ENCODE results near the gene NPHS1. TPM values are rescaled to one million over a fixed set of nuclear protein-coding genes. Genes with fewer than 3 reads are reported as not detected.

The NPHS1 gene
- total and polyA plus RNA-seq, 2 experiments from 2014 or later = not detected

- peaks cover 80% of the 10 kb centered on the region for H3K27me3 ChIP-seq (replicated peaks; ENCODE audit: insufficient read depth)
- no peak for DNase-seq
- H3K4me1 ChIP-seq (ENCODE audit: insufficient read depth) = no peaks in the 10 kb centered on the region
- in situ Hi-C loops (cut with MboI) = no loop called here
- H3K79me2 ChIP-seq (ENCODE audit: insufficient read depth) = no peaks in the 10 kb centered on the region
- H3F3A ChIP-seq (ENCODE audit: insufficient read depth) = no peaks in the 10 kb centered on the region
- no peaks in the 10 kb centered on the region for H4K20me1 ChIP-seq (ENCODE audit: insufficient read depth)
- 71% methylated on average over 17 to 18 of the region's 18 CpGs for WGBS, 2 experiments (ENCODE audit: low coverage in 1 of 2, low lambda C conversion rate in 2 of 2, missing lambda C conversion rate in 2 of 2)
- H3K36me3 ChIP-seq (ENCODE audit: low read depth) = no peaks in the 10 kb centered on the region
- H3K27ac ChIP-seq = no peak overlapping the region
- no peak overlapping the region for H3K4me2 ChIP-seq (ENCODE audit: unreplicated experiment)
- H3K9me2 ChIP-seq (ENCODE audit: insufficient read depth) = no peaks in the 10 kb centered on the region
- H3K4me3 ChIP-seq = no peak overlapping the region
- no peaks in the 10 kb centered on the region for H3K9me3 ChIP-seq (ENCODE audit: low read depth)
- no peak overlapping the region for H2AFZ ChIP-seq
- no peak overlapping the region for H3K9ac ChIP-seq
- no peak for TF ChIP-seq EZH2phosphoT487 (IDR thresholded peaks at IDR 0.05; ENCODE audit: insufficient read depth, low read depth)
- no peak for TF ChIP-seq EZH2 (IDR thresholded peaks at IDR 0.05; ENCODE audit: insufficient read depth, poor library complexity, severe bottlenecking)
Observed at GRCh38 chr19:35848919-35849505, 3.3 kb downstream of the NPHS1 start.

- Histone ChIP-seq H3K79me2 (ENCODE audit: insufficient read depth) (no peaks in the 10 kb centered on the region), H3K27me3 (replicated peaks; ENCODE audit: insufficient read depth) (peaks cover 84% of the 10 kb centered on the region), H2AFZ (no peak overlapping the region), H3K9ac (no peak overlapping the region), H3K4me1 (ENCODE audit: insufficient read depth) (no peaks in the 10 kb centered on the region), H3K4me3 (no peak overlapping the region), H3K27ac (no peak overlapping the region), H3K36me3 (ENCODE audit: low read depth) (no peaks in the 10 kb centered on the region), H3K9me2 (ENCODE audit: insufficient read depth) (no peaks in the 10 kb centered on the region), H3K9me3 (ENCODE audit: low read depth) (no peaks in the 10 kb centered on the region), H3F3A (ENCODE audit: insufficient read depth) (no peaks in the 10 kb centered on the region), H4K20me1 (ENCODE audit: insufficient read depth) (no peaks in the 10 kb centered on the region), H3K4me2 (ENCODE audit: unreplicated experiment) (no peak overlapping the region)
- TF ChIP-seq EZH2phosphoT487 (IDR thresholded peaks at IDR 0.05; ENCODE audit: insufficient read depth, low read depth) = no peak
- no peak for TF ChIP-seq EZH2 (IDR thresholded peaks at IDR 0.05; ENCODE audit: insufficient read depth, poor library complexity, severe bottlenecking)
- 54 to 57% methylated on average over 8 of the region's 8 CpGs for WGBS, 2 experiments (ENCODE audit: low coverage in 1 of 2, low lambda C conversion rate in 2 of 2, missing lambda C conversion rate in 2 of 2)
- in situ Hi-C loops (cut with MboI) = no loop called here
- DNase-seq = no peak
Observed at GRCh38 chr19:35848486-35848885, 3.8 kb downstream of the NPHS1 start.

- H3K36me3 ChIP-seq (ENCODE audit: low read depth) = no peaks in the 10 kb centered on the region
- DNase-seq = no peak
- TF ChIP-seq EZH2 (IDR thresholded peaks at IDR 0.05; ENCODE audit: insufficient read depth, poor library complexity, severe bottlenecking) (no peak), EZH2phosphoT487 (IDR thresholded peaks at IDR 0.05; ENCODE audit: insufficient read depth, low read depth) (no peak)
- in situ Hi-C loops (cut with MboI) = no loop called here
- no peak overlapping the region for H3K4me3 ChIP-seq
- H3K9me3 ChIP-seq (ENCODE audit: low read depth) = no peaks in the 10 kb centered on the region
- H2AFZ ChIP-seq = no peak overlapping the region
- 35 to 36% methylated on average over 8 of the region's 8 CpGs for WGBS, 2 experiments (ENCODE audit: low coverage in 1 of 2, low lambda C conversion rate in 2 of 2, missing lambda C conversion rate in 2 of 2)
- H3K9ac ChIP-seq = no peak overlapping the region
- H3F3A ChIP-seq (ENCODE audit: insufficient read depth) = no peaks in the 10 kb centered on the region
- no peaks in the 10 kb centered on the region for H3K79me2 ChIP-seq (ENCODE audit: insufficient read depth)
- H3K27ac ChIP-seq = no peak overlapping the region
- H4K20me1 ChIP-seq (ENCODE audit: insufficient read depth) = no peaks in the 10 kb centered on the region
- H3K4me2 ChIP-seq (ENCODE audit: unreplicated experiment) = no peak overlapping the region
- peaks cover 83% of the 10 kb centered on the region for H3K27me3 ChIP-seq (replicated peaks; ENCODE audit: insufficient read depth)
- no peaks in the 10 kb centered on the region for H3K9me2 ChIP-seq (ENCODE audit: insufficient read depth)
- no peaks in the 10 kb centered on the region for H3K4me1 ChIP-seq (ENCODE audit: insufficient read depth)
Observed at GRCh38 chr19:35847911-35848310, 4.4 kb downstream of the NPHS1 start.

- H3K9me3 ChIP-seq (ENCODE audit: low read depth) = no peaks in the 10 kb centered on the region
- no peaks in the 10 kb centered on the region for H3K79me2 ChIP-seq (ENCODE audit: insufficient read depth)
- H3K27me3 ChIP-seq (replicated peaks; ENCODE audit: insufficient read depth) = peaks cover 69% of the 10 kb centered on the region
- WGBS, 2 experiments (ENCODE audit: low coverage in 1 of 2, low lambda C conversion rate in 2 of 2, missing lambda C conversion rate in 2 of 2) = 2 to 3% methylated on average over 10 to 26 of the region's 26 CpGs
- no peaks in the 10 kb centered on the region for H4K20me1 ChIP-seq (ENCODE audit: insufficient read depth)
- no peak overlapping the region for H3K4me2 ChIP-seq (ENCODE audit: unreplicated experiment)
- peak; percentile 42 for DNase-seq
- H3K4me1 ChIP-seq (ENCODE audit: insufficient read depth) = no peaks in the 10 kb centered on the region
- no peak overlapping the region for H3K9ac ChIP-seq
- no peak overlapping the region for H3K4me3 ChIP-seq
- no peaks in the 10 kb centered on the region for H3F3A ChIP-seq (ENCODE audit: insufficient read depth)
- in situ Hi-C loops (cut with MboI) = no loop called here
- no peak overlapping the region for H3K27ac ChIP-seq
- no peak overlapping the region for H2AFZ ChIP-seq
- no peaks in the 10 kb centered on the region for H3K9me2 ChIP-seq (ENCODE audit: insufficient read depth)
- TF ChIP-seq EZH2phosphoT487 (IDR thresholded peaks at IDR 0.05; ENCODE audit: insufficient read depth, low read depth) (no peak), EZH2 (IDR thresholded peaks at IDR 0.05; ENCODE audit: insufficient read depth, poor library complexity, severe bottlenecking) (no peak)
- no peaks in the 10 kb centered on the region for H3K36me3 ChIP-seq (ENCODE audit: low read depth)
Observed at GRCh38 chr19:35846038-35846668, 6.2 kb downstream of the NPHS1 start.
